ENCODE results near the gene CEP170B. TPM values are rescaled to one million over a fixed set of nuclear protein-coding genes. Genes with fewer than 3 reads are reported as not detected.

CEP170B gene
- total and polyA plus RNA-seq, 2 experiments from 2014 or later, result 2.7 to 24.5 TPM

GRCh38 chr14:104928391-104929133 is 63.5 kb downstream of the CEP170B start:
- DNase-seq, result no peak
- 0 out of 2 replicates have a peak, but pooled peaks cover 3% of the 10 kb centered on the region for H3F3A ChIP-seq (ENCODE audit: insufficient read depth)
- H4K20me1 ChIP-seq (ENCODE audit: insufficient read depth), result no peaks in the 10 kb centered on the region
- 55 to 59% methylated on average over 17 of the region's 17 CpGs for WGBS, 2 experiments (ENCODE audit: low coverage in 1 of 2, low lambda C conversion rate in 2 of 2, missing lambda C conversion rate in 2 of 2)
- no peaks in the 10 kb centered on the region for H3K9me2 ChIP-seq (ENCODE audit: insufficient read depth)
- no peaks in the 10 kb centered on the region for H3K4me1 ChIP-seq (ENCODE audit: insufficient read depth)
- no peak overlapping the region for H3K4me3 ChIP-seq
- H3K27ac ChIP-seq, result no peak overlapping the region
- H3K27me3 ChIP-seq (replicated peaks; ENCODE audit: insufficient read depth), result no peaks in the 10 kb centered on the region
- in situ Hi-C loops (cut with MboI), result no loop called here
- H3K4me2 ChIP-seq (ENCODE audit: unreplicated experiment), result no peak overlapping the region
- no peaks in the 10 kb centered on the region for H3K79me2 ChIP-seq (ENCODE audit: insufficient read depth)
- no peak overlapping the region for H3K9ac ChIP-seq
- no peak overlapping the region for H2AFZ ChIP-seq
- H3K36me3 ChIP-seq (ENCODE audit: low read depth), result no peaks in the 10 kb centered on the region
- TF ChIP-seq EZH2phosphoT487 (IDR thresholded peaks at IDR 0.05; ENCODE audit: insufficient read depth, low read depth), result no peak
- no peak for TF ChIP-seq EZH2 (IDR thresholded peaks at IDR 0.05; ENCODE audit: insufficient read depth, poor library complexity, severe bottlenecking)
- no peaks in the 10 kb centered on the region for H3K9me3 ChIP-seq (ENCODE audit: low read depth)

DNA sequence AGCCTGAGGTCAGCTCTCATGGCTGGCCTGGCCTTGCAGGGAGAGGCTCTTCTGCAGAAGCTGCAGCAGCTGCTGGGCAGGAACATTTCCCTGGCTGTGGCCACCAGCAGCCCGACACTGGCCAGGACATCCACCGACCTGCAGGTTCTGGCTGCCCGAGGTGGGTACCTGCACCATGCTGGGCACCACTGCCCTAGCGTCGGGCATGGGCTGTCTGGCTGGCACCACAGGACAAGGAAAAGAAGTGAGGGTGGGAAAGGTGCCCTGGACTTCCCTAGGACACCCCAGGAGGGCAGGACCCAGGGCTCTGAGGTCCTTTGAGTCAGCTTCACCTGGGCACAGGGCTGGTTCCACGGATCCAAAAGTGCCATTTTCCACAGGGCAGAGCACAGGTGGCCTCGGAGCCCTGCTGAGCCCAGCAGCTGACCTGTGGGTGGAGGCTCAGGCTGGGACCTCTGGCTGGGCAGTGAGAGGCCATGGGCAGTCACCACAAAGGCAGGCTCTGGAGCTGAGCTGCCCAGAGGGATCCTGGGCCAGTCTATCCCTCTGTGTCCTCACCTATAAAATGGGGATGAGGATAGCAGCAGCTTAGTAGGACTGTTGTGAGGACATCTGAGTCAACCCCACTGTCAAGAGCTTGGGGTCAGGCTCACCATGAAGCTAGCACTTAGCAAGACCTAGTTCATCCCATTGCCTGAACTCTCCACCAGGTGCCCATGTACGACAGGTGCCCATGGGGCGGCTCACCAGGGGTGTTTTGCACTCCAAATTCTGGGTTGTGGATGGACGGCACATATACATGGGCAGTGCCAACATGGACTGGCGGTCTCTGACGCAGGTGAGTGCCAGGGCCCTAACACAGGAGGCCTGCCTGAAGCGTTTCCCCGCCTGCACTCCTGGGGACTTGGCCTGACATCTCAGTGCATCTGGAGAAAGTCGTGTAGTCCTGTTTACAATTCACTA is 64.5 kb downstream of the CEP170B start:
- Histone ChIP-seq H3K4me2 (ENCODE audit: unreplicated experiment) (no peak overlapping the region), H3K79me2 (ENCODE audit: insufficient read depth) (no peaks in the 10 kb centered on the region), H3K27ac (no peak overlapping the region), H2AFZ (no peak overlapping the region), H3K4me1 (ENCODE audit: insufficient read depth) (no peaks in the 10 kb centered on the region), H3K4me3 (no peak overlapping the region), H3K9me2 (ENCODE audit: insufficient read depth) (no peaks in the 10 kb centered on the region), H3K9ac (no peak overlapping the region), H3K36me3 (ENCODE audit: low read depth) (no peaks in the 10 kb centered on the region), H3F3A (ENCODE audit: insufficient read depth) (0 out of 2 replicates have a peak, but pooled peaks cover 3% of the 10 kb centered on the region), H4K20me1 (ENCODE audit: insufficient read depth) (no peaks in the 10 kb centered on the region), H3K27me3 (replicated peaks; ENCODE audit: insufficient read depth) (no peaks in the 10 kb centered on the region), H3K9me3 (ENCODE audit: low read depth) (no peaks in the 10 kb centered on the region)
- no peak for DNase-seq
- in situ Hi-C loops (cut with MboI), result no loop called here
- TF ChIP-seq EZH2 (IDR thresholded peaks at IDR 0.05; ENCODE audit: insufficient read depth, poor library complexity, severe bottlenecking) (no peak), EZH2phosphoT487 (IDR thresholded peaks at IDR 0.05; ENCODE audit: insufficient read depth, low read depth) (no peak)
- 72 to 74% methylated on average over 15 of the region's 15 CpGs for WGBS, 2 experiments (ENCODE audit: low coverage in 1 of 2, low lambda C conversion rate in 2 of 2, missing lambda C conversion rate in 2 of 2)

DNA sequence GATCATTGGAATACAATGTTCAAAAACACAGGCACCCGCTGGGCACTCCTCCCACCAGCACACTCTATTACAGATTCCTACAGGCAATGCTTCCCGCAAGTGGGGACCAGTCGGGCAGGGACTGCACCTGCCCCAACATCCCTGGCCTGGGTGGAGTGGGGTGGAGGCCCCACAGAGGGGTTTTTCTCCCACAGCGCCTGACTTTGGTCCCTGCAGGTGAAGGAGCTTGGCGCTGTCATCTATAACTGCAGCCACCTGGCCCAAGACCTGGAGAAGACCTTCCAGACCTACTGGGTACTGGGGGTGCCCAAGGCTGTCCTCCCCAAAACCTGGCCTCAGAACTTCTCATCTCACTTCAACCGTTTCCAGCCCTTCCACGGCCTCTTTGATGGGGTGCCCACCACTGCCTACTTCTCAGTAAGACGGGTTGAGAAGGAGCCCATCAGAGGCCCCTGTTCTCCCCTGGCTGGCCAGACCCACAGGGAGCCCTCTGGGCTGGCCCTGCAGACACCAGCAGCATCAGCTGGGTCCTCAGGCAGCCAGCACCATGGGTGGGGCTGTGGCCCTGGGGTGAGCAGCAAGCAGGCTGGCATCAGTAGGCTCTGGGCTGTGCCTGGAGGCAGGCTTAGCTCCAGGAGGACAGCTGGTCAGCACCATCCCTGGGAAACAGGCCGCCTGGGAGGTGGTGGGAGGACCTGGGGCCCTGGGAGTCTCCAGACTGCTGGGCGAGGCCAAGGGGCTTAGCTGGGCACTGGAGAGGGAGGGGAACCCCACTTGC is 65.6 kb downstream of the CEP170B start:
- DNase-seq, result no peak
- Histone ChIP-seq H2AFZ (no peak overlapping the region), H4K20me1 (ENCODE audit: insufficient read depth) (no peaks in the 10 kb centered on the region), H3K9me2 (ENCODE audit: insufficient read depth) (no peaks in the 10 kb centered on the region), H3K4me2 (ENCODE audit: unreplicated experiment) (no peak overlapping the region), H3K27ac (no peak overlapping the region), H3K36me3 (ENCODE audit: low read depth) (no peaks in the 10 kb centered on the region), H3F3A (ENCODE audit: insufficient read depth) (0 out of 2 replicates have a peak, but pooled peaks cover 3% of the 10 kb centered on the region), H3K27me3 (replicated peaks; ENCODE audit: insufficient read depth) (no peaks in the 10 kb centered on the region), H3K9me3 (ENCODE audit: low read depth) (no peaks in the 10 kb centered on the region), H3K4me3 (no peak overlapping the region), H3K79me2 (ENCODE audit: insufficient read depth) (no peaks in the 10 kb centered on the region), H3K9ac (no peak overlapping the region), H3K4me1 (ENCODE audit: insufficient read depth) (no peaks in the 10 kb centered on the region)
- in situ Hi-C loops (cut with MboI), result no loop called here
- no peak for TF ChIP-seq EZH2 (IDR thresholded peaks at IDR 0.05; ENCODE audit: insufficient read depth, poor library complexity, severe bottlenecking)
- no peak for TF ChIP-seq EZH2phosphoT487 (IDR thresholded peaks at IDR 0.05; ENCODE audit: insufficient read depth, low read depth)
- 70 to 72% methylated on average over 10 of the region's 10 CpGs for WGBS, 2 experiments (ENCODE audit: low coverage in 1 of 2, low lambda C conversion rate in 2 of 2, missing lambda C conversion rate in 2 of 2)

GRCh38 chr14:104931304-104931770 is 66.3 kb downstream of the CEP170B start:
- no peak for TF ChIP-seq EZH2phosphoT487 (IDR thresholded peaks at IDR 0.05; ENCODE audit: insufficient read depth, low read depth)
- no peak for TF ChIP-seq EZH2 (IDR thresholded peaks at IDR 0.05; ENCODE audit: insufficient read depth, poor library complexity, severe bottlenecking)
- Histone ChIP-seq H3K9ac (no peak overlapping the region), H3K79me2 (ENCODE audit: insufficient read depth) (no peaks in the 10 kb centered on the region), H3K4me3 (no peak overlapping the region), H3K27ac (no peak overlapping the region), H3K27me3 (replicated peaks; ENCODE audit: insufficient read depth) (no peaks in the 10 kb centered on the region), H2AFZ (no peak overlapping the region), H3K4me1 (ENCODE audit: insufficient read depth) (no peaks in the 10 kb centered on the region), H3F3A (ENCODE audit: insufficient read depth) (0 out of 2 replicates have a peak, but pooled peaks cover 3% of the 10 kb centered on the region), H4K20me1 (ENCODE audit: insufficient read depth) (no peaks in the 10 kb centered on the region), H3K9me2 (ENCODE audit: insufficient read depth) (no peaks in the 10 kb centered on the region), H3K4me2 (ENCODE audit: unreplicated experiment) (no peak overlapping the region), H3K9me3 (ENCODE audit: low read depth) (no peaks in the 10 kb centered on the region), H3K36me3 (ENCODE audit: low read depth) (no peaks in the 10 kb centered on the region)
- DNase-seq, result no peak
- in situ Hi-C loops (cut with MboI), result no loop called here
- WGBS, 2 experiments (ENCODE audit: low coverage in 1 of 2, low lambda C conversion rate in 2 of 2, missing lambda C conversion rate in 2 of 2), result 81 to 93% methylated on average over 5 to 9 of the region's 9 CpGs

Data from GM23248 (cell line).